ENCODE results near the gene CABLES1. TPM values are rescaled to one million over a fixed set of nuclear protein-coding genes. Genes with fewer than 3 reads are reported as not detected.

CABLES1 gene
- total and polyA plus RNA-seq, 2 experiments from 2014 or later = 7.2 to 10.8 TPM

DNA sequence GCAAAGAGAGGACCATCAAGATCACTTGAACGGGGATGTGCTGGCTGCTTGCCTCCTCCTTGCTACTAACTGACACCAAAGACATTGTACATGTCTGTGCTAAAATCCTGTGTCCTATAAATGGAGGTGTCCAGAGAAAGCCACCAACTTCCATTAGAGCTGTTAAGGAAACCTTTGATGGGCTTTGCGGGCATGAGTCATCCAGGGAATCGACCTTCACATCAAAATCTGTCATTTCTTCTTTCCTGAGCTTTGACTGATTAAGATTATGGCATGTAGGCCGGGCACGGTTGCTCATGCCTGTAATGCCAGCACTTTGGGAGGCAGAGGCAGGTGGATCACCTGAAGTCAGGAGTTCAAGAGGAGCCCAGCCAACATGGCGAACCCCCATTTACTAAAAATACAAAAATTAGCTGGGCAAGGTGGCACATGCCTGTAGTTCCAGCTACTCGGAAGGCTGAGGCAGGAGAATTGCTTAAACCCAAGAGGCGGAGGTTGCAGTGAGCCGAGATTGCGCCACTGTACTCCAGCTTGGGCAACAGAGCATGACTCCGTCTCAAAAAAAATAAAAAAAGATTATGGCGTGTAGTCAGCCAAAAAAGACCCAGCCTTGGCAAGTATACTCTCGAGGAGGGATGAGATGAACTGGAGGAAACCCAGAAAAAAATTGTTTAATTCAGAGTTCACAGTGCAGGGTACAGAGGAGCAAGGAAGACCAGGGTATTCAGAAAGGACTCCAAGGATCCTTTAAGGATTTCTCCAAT, 115.8 kb downstream of the CABLES1 start:
- H3K9me3 ChIP-seq (ENCODE audit: low read depth) = no peaks in the 10 kb centered on the region
- no peaks in the 10 kb centered on the region for H3K79me2 ChIP-seq
- no peak overlapping the region for H2AFZ ChIP-seq
- 89% methylated on average over 13 of the region's 13 CpGs for WGBS (ENCODE audit: low lambda C conversion rate, missing lambda C conversion rate)
- H3K9me2 ChIP-seq (replicated peaks; ENCODE audit: insufficient read depth) = no peaks in the 10 kb centered on the region
- no peaks in the 10 kb centered on the region for H3K27me3 ChIP-seq
- no peaks in the 10 kb centered on the region for H3K36me3 ChIP-seq (replicated peaks; ENCODE audit: insufficient read depth, low read depth)
- no peak for DNase-seq (ENCODE audit: low spot score)
- H3K27ac ChIP-seq = no peak overlapping the region
- no peak overlapping the region for H3K4me2 ChIP-seq
- TF ChIP-seq, protein P1, sequence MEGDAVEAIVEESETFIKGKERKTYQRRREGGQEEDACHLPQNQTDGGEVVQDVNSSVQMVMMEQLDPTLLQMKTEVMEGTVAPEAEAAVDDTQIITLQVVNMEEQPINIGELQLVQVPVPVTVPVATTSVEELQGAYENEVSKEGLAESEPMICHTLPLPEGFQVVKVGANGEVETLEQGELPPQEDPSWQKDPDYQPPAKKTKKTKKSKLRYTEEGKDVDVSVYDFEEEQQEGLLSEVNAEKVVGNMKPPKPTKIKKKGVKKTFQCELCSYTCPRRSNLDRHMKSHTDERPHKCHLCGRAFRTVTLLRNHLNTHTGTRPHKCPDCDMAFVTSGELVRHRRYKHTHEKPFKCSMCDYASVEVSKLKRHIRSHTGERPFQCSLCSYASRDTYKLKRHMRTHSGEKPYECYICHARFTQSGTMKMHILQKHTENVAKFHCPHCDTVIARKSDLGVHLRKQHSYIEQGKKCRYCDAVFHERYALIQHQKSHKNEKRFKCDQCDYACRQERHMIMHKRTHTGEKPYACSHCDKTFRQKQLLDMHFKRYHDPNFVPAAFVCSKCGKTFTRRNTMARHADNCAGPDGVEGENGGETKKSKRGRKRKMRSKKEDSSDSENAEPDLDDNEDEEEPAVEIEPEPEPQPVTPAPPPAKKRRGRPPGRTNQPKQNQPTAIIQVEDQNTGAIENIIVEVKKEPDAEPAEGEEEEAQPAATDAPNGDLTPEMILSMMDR (IDR thresholded peaks at IDR 0.05; ENCODE audit: poor library complexity) = no peak
- no peak for TF ChIP-seq EZH2 (IDR thresholded peaks at IDR 0.05; ENCODE audit: borderline replicate concordance)
- TF ChIP-seq EZH2phosphoT487 (IDR thresholded peaks at IDR 0.05; ENCODE audit: low read depth, severe bottlenecking, unreplicated experiment) = no peak
- no peak overlapping the region for H3K4me3 ChIP-seq
- H3K4me1 ChIP-seq (ENCODE audit: insufficient read depth) = no peaks in the 10 kb centered on the region
- no peaks in the 10 kb centered on the region for H4K20me1 ChIP-seq (ENCODE audit: insufficient read depth, poor library complexity, severe bottlenecking)

DNA sequence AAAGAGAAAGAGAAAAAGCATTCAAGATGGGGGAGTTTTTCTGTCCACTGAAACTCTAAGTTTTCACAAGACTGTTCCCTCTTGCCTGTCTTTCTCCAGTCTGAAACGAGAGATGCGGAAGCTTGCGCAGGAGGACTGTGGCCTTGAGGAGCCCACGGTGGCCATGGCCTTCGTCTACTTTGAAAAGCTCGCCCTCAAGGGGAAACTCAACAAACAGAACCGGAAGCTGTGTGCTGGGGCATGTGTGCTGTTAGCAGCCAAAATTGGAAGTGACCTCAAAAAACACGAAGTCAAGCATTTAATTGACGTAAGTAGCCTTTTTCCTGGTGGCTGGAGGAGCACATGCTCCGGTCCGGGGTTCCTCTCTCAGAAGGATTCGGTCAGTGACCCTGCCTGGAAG, 118.3 kb downstream of the CABLES1 start:
- no peak overlapping the region for H2AFZ ChIP-seq
- TF ChIP-seq, protein P1 (IDR thresholded peaks at IDR 0.05; ENCODE audit: poor library complexity) = no peak
- no peak for TF ChIP-seq EZH2 (IDR thresholded peaks at IDR 0.05; ENCODE audit: borderline replicate concordance)
- no peak for TF ChIP-seq EZH2phosphoT487 (IDR thresholded peaks at IDR 0.05; ENCODE audit: low read depth, severe bottlenecking, unreplicated experiment)
- no peak overlapping the region for H3K27ac ChIP-seq
- H3K9me2 ChIP-seq (replicated peaks; ENCODE audit: insufficient read depth) = no peaks in the 10 kb centered on the region
- no peaks in the 10 kb centered on the region for H3K79me2 ChIP-seq
- no peak overlapping the region for H3K4me3 ChIP-seq
- no peak overlapping the region for H3K4me2 ChIP-seq
- DNase-seq (ENCODE audit: low spot score) = no peak
- no peaks in the 10 kb centered on the region for H4K20me1 ChIP-seq (ENCODE audit: insufficient read depth, poor library complexity, severe bottlenecking)
- WGBS (ENCODE audit: low lambda C conversion rate, missing lambda C conversion rate) = 97% methylated on average over 12 of the region's 12 CpGs
- peaks cover 2% of the 10 kb centered on the region for H3K4me1 ChIP-seq (ENCODE audit: insufficient read depth)
- H3K27me3 ChIP-seq = no peaks in the 10 kb centered on the region
- no peaks in the 10 kb centered on the region for H3K9me3 ChIP-seq (ENCODE audit: low read depth)
- H3K36me3 ChIP-seq (replicated peaks; ENCODE audit: insufficient read depth, low read depth) = no peaks in the 10 kb centered on the region

DNA sequence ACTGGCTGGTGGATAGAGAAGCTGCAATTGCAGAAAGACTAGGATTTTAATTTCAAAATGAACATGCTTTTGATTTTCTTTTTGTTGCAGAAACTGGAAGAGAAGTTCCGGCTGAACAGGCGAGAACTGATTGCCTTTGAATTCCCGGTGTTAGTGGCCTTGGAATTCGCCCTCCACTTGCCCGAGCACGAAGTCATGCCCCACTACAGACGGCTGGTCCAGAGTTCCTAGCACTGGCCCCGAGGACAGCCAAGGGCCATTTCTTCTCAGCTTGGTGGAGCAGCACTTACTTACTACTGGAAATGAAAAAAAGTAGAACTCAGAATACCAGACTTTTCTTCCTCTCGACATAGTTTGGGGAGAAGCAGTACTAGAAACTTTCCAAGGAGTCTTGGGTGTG, 121.9 kb downstream of the CABLES1 start:
- Histone ChIP-seq H3K27ac (no peak overlapping the region), H3K27me3 (no peaks in the 10 kb centered on the region), H3K9me2 (replicated peaks; ENCODE audit: insufficient read depth) (no peaks in the 10 kb centered on the region), H3K4me2 (no peak overlapping the region), H3K36me3 (replicated peaks; ENCODE audit: insufficient read depth, low read depth) (no peaks in the 10 kb centered on the region), H3K9me3 (ENCODE audit: low read depth) (no peaks in the 10 kb centered on the region), H3K4me3 (no peak overlapping the region), H4K20me1 (ENCODE audit: insufficient read depth, poor library complexity, severe bottlenecking) (no peaks in the 10 kb centered on the region), H3K79me2 (no peaks in the 10 kb centered on the region), H2AFZ (no peak overlapping the region), H3K4me1 (ENCODE audit: insufficient read depth) (peaks cover 27% of the 10 kb centered on the region)
- 86% methylated on average over 9 of the region's 9 CpGs for whole genome bisulfite sequencing (ENCODE audit: low lambda C conversion rate, missing lambda C conversion rate)
- no peak for DNase-seq (ENCODE audit: low spot score)
- TF ChIP-seq EZH2phosphoT487 (IDR thresholded peaks at IDR 0.05; ENCODE audit: low read depth, severe bottlenecking, unreplicated experiment) (no peak), EZH2 (IDR thresholded peaks at IDR 0.05; ENCODE audit: borderline replicate concordance) (no peak)
- TF ChIP-seq, protein P1 (IDR thresholded peaks at IDR 0.05; ENCODE audit: poor library complexity) = no peak
